Ramos (cell line): Measurements from ENCODE around the gene ABTB2.
"Not testable (repeated sequence)": the region's sequence is repeated elsewhere in the genome, so short reads cannot be mapped to it uniquely, and the experiment has no call there.

Source experiments
- in situ Hi-C: fragments of 300-500 bp; cut with MboI; formaldehyde crosslinking; loops from one replicate; pipeline ENCODE4 v1.14.3; 2022; ENCODE audit warnings: low sequenced_read_pairs; ENCODE audit not compliant: unreplicated experiment

The ABTB2 gene

DNA sequence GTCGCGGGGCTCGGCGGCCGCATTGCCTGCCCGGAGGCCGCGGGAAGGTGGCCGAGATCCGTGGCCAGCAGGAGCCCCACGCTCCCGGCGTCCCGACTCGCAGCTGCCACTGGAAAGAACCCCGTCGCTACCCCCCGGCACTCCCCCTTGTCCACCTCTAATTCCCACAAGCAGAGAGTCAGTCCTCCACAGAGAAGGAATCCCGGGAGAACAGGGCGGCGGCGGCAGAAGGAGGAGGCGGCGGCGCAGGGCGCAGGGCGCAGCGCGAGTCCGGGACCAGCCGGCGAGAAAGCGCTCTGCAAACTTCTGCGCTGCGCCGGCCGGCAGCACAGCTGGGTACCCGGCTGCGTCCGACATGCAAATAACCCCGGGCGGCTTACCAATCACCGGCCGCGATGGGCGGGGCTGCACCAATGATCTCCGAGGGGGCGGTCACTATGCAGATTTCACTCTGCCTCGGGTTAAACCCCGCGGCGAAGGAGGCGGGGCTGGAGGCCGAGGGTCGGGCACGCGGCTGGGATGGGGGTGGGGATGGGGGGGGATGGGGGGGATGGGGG lies at the start of gene ABTB2:
Gene ABTB2, minus strand, starts transcription at position 310 of the 557 bp plus-strand sequence.
- in situ Hi-C loops: loop anchor here (5.0 kb wide), 2 partner anchors 180 to 360 kb away; no protein-coding TSS in a partner anchor

DNA sequence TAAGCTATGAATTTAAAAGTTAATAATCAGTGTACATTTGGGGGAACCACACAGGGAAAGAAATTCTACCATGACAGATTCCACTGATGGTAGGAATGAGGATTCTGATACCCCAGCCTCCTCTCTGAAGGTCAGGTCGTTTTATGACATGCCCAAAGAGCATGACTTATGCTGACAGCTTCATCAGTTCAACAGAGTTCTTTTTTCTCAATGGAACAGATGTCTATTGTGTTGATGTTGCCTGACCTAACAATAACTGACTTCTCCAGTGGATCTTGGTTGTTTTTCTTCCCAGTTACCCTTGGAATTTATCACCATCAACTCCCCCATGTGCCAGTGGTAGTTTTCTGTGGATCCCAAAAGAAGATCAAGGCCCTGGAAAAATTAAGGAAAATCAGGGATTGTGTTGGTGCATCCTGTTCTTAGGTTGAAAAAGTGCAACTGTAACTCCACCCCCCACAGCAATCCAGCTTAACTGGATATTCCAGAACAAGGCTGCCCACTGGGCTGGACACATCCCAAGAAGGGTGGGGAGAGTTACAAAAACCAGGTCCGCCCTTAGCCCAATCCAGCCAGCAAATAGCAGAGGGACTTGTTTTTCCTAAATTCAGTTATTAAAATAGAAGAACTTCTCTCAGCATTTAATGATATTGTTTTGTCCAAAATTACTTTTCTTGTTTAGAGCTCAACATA lies 49.5 kb upstream of the ABTB2 start:
- in situ Hi-C loops: no loop called here

- in situ Hi-C loops: no loop called here
Observed at GRCh38 chr11:34406413-34406812, 48.6 kb upstream of the ABTB2 start.

DNA sequence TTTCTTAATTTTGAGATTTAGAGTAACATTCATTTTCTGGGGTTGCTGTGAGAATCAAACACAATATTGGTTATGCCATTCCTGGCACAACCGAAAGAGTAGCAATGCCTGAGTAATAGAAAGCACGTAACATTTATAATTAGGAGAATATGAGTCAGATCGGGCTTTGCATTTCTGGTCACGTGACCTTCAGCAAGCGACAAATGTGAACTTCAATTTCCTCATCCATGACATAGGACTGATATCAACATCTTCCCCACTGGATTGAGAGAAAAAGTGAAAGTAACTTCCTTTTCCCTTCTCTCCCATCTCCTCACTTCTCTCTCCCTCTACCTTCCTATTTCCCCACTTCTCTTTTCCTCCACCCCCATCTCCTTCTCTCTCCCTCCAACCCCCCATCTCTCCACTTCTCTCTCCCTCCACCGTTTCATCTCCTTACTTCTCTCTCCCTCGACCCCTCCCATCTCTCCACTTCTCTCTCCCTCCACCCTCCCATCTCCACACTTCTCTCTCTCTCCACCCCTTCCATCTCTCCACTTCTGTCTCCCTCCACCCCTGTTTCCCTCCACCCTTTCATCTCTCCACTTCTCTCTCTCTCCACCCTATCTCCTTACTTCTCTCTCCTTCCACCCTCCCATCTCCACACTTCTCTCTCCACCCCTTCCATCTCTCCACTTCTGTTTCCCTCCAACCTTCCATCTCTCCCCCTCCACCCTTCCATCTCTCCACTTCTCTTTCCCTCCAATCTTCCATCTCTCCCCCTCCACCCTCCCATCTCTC lies 47.5 kb upstream of the ABTB2 start:
- in situ Hi-C loops: no loop called here

GRCh38 chr11:34404280-34404679 lies 46.5 kb upstream of the ABTB2 start:
- in situ Hi-C loops: no loop called here

- in situ Hi-C loops: no loop called here
Observed at GRCh38 chr11:34403431-34403830, 45.6 kb upstream of the ABTB2 start.

- in situ Hi-C loops: no loop called here
Observed at GRCh38 chr11:34397811-34398210, 40.0 kb upstream of the ABTB2 start.

DNA sequence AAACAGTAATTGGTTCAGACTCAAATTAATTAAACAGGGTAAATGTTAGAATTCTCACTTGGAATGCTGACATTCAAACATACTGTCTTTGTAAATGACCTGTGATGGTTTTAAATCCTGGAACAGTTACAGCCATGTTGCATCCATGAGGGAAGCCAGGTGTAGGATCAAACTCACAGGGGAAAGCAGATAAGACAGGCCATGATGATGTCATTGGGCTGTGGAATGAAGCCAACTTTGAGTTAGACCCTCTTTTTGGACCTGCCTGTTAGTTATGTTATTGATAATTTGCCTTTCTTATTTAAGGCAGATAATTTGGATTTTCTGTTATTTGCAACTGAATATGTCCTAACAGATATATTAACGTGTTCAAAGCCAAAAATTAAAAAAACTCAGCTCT lies 39.3 kb upstream of the ABTB2 start:
- in situ Hi-C loops: no loop called here

- in situ Hi-C loops: no loop called here
Observed at GRCh38 chr11:34395916-34396550, 38.2 kb upstream of the ABTB2 start.

GRCh38 chr11:34394771-34395300 lies 37.0 kb upstream of the ABTB2 start:
- in situ Hi-C loops: no loop called here

DNA sequence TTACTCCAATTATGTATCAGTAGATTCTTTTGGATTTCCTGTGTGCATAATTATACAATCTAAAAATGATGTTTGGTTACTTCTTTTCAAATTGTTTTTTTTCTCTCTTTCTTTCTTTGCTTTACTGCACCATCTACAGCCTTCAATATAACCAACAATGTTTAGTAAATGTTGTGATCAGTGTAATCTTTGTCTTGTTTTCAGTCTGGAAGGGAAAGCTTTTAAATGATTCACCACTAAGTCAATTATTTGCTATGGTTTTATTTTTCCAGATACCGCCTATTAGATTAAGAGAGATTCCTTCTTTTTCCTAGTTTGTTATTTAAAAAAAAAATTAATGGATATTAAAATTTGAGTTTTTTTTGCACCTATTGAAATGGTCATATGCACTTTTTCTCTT lies 29.8 kb upstream of the ABTB2 start:
- in situ Hi-C loops: no loop called here

GRCh38 chr11:34386356-34386755 lies 28.5 kb upstream of the ABTB2 start:
- in situ Hi-C loops: not testable (repeated sequence)

DNA sequence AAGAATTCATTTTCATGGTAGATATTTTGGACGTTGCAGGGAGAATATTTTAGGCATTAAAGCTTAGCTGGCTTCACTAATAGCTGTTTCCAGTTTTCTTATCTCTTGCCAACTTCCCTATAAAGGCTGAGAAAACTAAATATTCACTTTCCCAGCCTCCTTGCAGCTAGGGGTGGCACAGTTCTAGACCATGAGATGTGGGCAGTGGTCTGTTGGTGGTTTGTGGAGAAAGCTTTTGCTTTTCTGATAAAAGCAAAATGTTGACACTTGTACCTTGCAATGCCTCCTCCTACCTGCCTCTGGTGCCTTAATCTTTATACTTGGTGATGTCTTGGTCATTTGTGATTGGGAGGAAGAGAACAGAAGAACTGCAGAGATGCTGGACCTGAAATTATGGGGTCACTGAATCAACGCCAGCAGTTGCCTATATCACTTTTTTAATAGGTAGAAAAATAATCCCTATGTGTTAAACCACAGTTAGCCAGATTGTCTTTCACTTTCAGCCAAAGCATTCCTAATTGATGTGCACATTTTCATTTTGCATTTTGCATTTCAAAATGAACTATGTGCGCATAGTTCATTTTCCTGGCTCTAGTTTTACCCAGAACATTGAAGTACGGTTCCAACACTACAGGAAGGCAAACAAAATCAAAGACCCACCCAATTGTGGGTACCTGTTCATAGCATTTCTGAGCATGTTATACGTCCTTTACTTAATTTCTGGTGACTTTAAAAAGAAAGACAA lies 24.9 kb upstream of the ABTB2 start:
- in situ Hi-C loops: no loop called here

- in situ Hi-C loops: no loop called here
Observed at GRCh38 chr11:34381775-34382174, 24.0 kb upstream of the ABTB2 start.

DNA sequence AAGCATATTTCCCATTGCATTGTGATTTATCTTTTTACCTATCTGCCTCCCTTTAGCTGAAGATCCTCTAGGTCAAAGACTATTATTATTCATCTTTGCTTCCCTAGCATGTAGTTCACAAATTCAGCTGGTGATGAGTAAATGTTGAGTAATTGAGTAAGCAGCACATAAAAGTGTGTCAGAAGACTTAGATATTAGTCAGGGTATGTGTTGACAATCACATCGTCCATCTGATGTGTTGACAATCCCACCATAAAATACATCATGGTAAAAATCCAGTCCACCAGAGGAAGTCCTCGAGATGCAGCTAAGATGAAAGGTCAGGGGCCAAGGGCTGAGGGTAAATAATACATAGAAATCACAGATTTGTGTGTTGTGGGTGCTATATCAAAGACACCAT lies 22.9 kb upstream of the ABTB2 start:
- in situ Hi-C loops: no loop called here

GRCh38 chr11:34379539-34379938 lies 21.7 kb upstream of the ABTB2 start:
- in situ Hi-C loops: no loop called here

- in situ Hi-C loops: no loop called here
Observed at GRCh38 chr11:34379079-34379478, 21.3 kb upstream of the ABTB2 start.

DNA sequence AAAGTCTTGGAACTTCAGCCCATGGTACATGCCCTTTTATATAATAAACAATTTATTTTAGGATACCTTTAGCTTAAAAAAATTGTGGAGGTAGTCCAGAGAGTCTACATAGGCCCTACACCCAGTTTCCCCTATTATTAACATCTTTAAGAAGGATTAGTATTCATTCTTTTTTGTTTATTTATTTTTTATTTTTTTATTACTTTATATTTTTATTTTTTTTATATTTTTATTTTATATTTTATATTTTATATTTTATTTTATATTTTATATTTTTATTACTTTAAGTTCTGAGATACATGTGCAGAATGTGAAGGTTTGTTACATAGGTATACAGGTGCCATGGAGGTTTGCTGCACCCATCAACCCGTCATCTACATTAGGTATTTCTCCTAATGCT lies 15.9 kb upstream of the ABTB2 start:
- in situ Hi-C loops: no loop called here

- in situ Hi-C loops: loop anchor here (10.0 kb wide), 1 partner anchor 522 kb away; no protein-coding TSS in a partner anchor
Observed at GRCh38 chr11:34366522-34366921, 8.7 kb upstream of the ABTB2 start.

GRCh38 chr11:34364102-34364501 lies 6.3 kb upstream of the ABTB2 start:
- in situ Hi-C loops: loop anchor here (10.0 kb wide), 1 partner anchor 519 kb away; no protein-coding TSS in a partner anchor
